GM18861 (cell line): Measurements from ENCODE around the gene CTNNA3.

Experiments used
- ATAC-seq: cut with Tn5 transposase; IDR thresholded peaks from one replicate; pipeline ENCODE4 v1.9.1; 2021; ENCODE audit not compliant: unreplicated experiment

CTNNA3 gene

GRCh38 chr10:66041771-66042170, 1654.2 kb downstream of the CTNNA3 start:
- no peak for ATAC-seq

- no peak for ATAC-seq
Observed at GRCh38 chr10:66038623-66039022, 1657.4 kb downstream of the CTNNA3 start.

- no peak for ATAC-seq
Observed at GRCh38 chr10:66026321-66026720, 1669.7 kb downstream of the CTNNA3 start.

DNA sequence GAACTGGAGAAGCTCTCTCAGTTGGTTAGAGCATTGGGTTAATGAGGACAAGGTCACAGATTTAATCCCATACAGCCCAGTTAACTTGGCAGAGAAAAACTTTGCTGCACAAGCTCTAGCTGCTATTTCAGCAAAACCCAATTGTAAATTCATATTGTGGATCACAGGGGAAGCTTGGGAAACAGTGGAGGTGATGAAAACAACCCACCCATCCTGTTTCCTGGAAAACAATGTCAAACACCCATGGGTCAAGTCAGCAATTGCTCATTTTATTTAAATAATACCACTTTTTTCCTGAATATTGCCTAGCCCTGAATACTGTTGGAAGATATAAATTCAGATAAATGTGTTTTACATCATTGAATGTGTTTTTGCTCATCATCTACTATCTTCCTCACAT, 1670.8 kb downstream of the CTNNA3 start:
- ATAC-seq, result no peak

DNA sequence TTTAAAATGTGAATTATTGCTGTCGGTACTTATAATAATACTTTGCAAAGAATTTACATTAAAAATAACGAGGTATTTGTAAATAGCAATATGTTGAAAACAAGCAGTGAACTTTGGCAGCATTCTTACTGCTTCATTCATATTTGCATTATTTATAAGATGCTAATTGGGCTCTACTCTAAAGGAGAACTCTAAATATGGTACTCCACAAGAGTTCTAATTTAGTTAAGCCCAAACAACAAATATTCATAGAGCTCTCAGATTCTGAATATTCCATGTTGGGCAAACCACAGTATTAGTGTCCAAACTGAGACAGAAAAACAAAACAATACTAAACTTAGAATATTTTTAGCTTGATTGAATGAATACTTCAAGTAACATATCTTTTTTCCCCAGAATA, 1674.6 kb downstream of the CTNNA3 start:
- ATAC-seq, result no peak

DNA sequence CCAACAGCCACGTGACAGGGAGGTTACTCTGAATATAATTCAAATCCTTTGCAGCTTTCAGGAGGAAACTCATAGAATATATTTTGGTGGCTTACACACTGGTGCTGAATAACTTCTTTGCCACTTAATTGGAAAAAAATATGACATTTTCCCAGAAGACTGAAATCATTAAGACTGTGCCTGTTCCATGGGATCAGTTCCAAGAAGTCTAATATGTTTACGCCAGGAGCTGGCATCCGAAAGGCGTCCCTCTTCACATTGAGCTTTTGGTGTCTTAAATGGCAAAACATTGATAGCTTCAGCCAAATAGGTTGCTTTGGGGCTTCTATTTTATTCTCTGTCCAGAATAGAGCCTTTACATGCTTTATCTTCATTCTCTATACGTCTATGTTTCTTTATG, 1687.8 kb downstream of the CTNNA3 start:
- no peak for ATAC-seq

- no peak for ATAC-seq
Observed at GRCh38 chr10:66006411-66006810, 1689.6 kb downstream of the CTNNA3 start.

GRCh38 chr10:65993451-65993850, 1702.5 kb downstream of the CTNNA3 start:
- no peak for ATAC-seq

DNA sequence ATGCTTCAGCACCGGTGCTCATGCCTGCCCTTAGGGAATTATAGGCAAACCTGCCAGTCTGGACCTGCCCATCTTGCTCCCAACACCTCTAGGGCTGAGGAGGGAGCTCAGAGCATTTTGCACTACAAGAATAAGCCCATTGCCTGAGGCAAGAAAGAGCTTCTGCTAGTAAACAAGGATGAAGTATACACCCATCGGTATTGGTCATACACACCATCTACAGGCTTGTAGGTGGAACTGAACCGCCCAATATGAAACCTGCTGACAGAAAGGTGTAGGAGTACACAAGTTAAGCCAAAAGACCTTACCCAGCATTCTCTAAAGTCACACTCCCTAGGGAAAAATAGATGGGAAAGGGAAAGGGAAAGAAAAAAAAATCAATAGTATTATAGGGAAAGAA, 1727.1 kb downstream of the CTNNA3 start:
- ATAC-seq, result no peak

GRCh38 chr10:65968437-65968836, 1727.6 kb downstream of the CTNNA3 start:
- no peak for ATAC-seq

DNA sequence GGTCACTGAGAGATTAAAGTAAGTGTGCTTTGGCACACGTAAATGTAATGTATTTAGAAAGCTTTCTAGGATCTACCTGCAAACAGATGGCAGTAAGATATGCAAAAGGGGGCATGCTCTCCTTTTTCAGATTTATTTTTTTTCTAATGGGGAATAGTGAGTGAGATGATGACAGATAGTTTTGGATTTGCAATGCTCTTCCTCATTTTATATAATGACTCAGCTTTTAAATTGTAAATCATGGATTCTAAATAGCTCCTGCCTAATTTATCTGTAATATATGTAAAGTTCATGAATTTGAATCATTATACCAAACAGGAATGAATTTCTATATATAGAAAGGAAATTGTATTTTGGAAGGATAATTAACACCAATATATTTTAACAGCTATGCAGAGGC, 1731.8 kb downstream of the CTNNA3 start:
- no peak for ATAC-seq

DNA sequence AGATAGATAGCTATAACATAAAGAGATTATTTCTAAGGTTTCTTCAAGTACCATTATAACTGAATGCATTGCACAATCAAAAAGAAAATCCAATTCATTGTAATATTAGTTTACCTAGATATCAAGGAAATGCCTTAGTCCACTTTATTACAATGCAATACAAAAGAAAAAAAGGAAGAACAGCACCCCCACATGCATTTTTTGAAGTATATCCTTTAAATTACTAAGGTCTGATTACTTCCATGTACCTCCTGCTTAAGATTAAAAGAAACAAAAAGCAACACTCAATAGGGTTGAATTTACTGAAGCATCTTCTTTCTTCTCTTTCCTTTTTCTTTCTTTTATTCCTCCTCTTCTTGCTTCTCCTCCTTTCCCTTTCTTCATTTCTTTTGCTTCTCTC, 1743.9 kb downstream of the CTNNA3 start:
- ATAC-seq, result no peak

GRCh38 chr10:65950075-65950474, 1745.9 kb downstream of the CTNNA3 start:
- no peak for ATAC-seq

DNA sequence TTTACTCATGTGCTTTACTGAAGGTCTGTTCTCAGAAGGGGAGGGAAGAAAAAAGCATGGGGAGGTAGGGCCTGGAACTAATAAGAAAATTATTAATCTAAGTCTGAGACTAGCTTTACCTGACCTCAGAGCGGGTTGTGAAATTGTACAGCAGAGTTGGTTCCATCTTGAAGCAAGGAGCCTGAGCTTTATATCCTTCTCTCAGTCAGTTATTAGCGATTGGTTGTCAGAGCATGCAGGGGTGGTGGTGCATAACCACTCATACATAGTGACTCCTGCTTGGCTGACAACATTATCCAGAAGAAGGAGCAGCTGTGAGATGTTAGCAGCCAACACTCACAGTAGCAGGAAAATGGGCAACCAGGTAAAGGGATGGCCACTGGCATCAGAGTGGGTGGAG, 1746.5 kb downstream of the CTNNA3 start:
- no peak for ATAC-seq

GRCh38 chr10:65945061-65945460, 1750.9 kb downstream of the CTNNA3 start:
- no peak for ATAC-seq

- no peak for ATAC-seq
Observed at GRCh38 chr10:65943451-65943850, 1752.5 kb downstream of the CTNNA3 start.

GRCh38 chr10:65940816-65941662, 1755.0 kb downstream of the CTNNA3 start:
- no peak for ATAC-seq

GRCh38 chr10:65940105-65940504, 1755.9 kb downstream of the CTNNA3 start:
- no peak for ATAC-seq

GRCh38 chr10:65931291-65932070, 1764.5 kb downstream of the CTNNA3 start:
- ATAC-seq, result no peak

GRCh38 chr10:65911151-65911835, 1784.7 kb downstream of the CTNNA3 start:
- ATAC-seq, result no peak

GRCh38 chr10:65910209-65910608, 1785.8 kb downstream of the CTNNA3 start:
- ATAC-seq, result no peak
